NCI-H524 (cell line): Measurements from ENCODE around the gene KCNIP1.

ENCODE experiments used
- DNase-seq, 2 experiments: peaks; one replicate each; lab custom pipeline; 2025; lab: John Stamatoyannopoulos, UW

KCNIP1 gene

GRCh38 chr5:170642066-170642735, 138.4 kb downstream of the KCNIP1 start:
- no peak for DNase-seq

GRCh38 chr5:170642776-170643436, 139.1 kb downstream of the KCNIP1 start:
- DNase-seq, result no peak

- DNase-seq, result no peak
These were observed 139.8 kb downstream of the KCNIP1 start for GRCh38 chr5:170643591-170643990.

- DNase-seq, result no peak
These were observed 140.7 kb downstream of the KCNIP1 start for GRCh38 chr5:170644501-170644900.

- no peak for DNase-seq
These were observed 144.7 kb downstream of the KCNIP1 start for GRCh38 chr5:170648541-170648940.

GRCh38 chr5:170650850-170651249, 147.0 kb downstream of the KCNIP1 start:
- DNase-seq, result no peak

GRCh38 chr5:170651604-170652277, 147.9 kb downstream of the KCNIP1 start:
- DNase-seq, result no peak

GRCh38 chr5:170655476-170655875, 151.7 kb downstream of the KCNIP1 start:
- DNase-seq, result no peak

GRCh38 chr5:170655920-170656319, 152.1 kb downstream of the KCNIP1 start:
- no peak for DNase-seq

GRCh38 chr5:170656346-170656745, 152.5 kb downstream of the KCNIP1 start:
- DNase-seq, result no peak

- DNase-seq, result no peak
These were observed 156.7 kb downstream of the KCNIP1 start for GRCh38 chr5:170660531-170660930.

- DNase-seq, result peak in 1 of 2 experiments; percentile 21
These were observed 159.1 kb downstream of the KCNIP1 start for GRCh38 chr5:170662966-170663365.

- no peak for DNase-seq
These were observed 175.0 kb downstream of the KCNIP1 start for GRCh38 chr5:170678811-170679210.

GRCh38 chr5:170681013-170681433, 177.2 kb downstream of the KCNIP1 start:
- DNase-seq, result peak in 1 of 2 experiments; percentile 2

- DNase-seq, result peak in 1 of 2 experiments; percentile 34
These were observed 187.8 kb downstream of the KCNIP1 start for GRCh38 chr5:170691657-170692056.

- no peak for DNase-seq
These were observed 189.9 kb downstream of the KCNIP1 start for GRCh38 chr5:170693701-170694100.

GRCh38 chr5:170694911-170695310, 191.1 kb downstream of the KCNIP1 start:
- DNase-seq, result no peak

GRCh38 chr5:170697031-170697430, 193.2 kb downstream of the KCNIP1 start:
- peak in 1 of 2 experiments; percentile 19 for DNase-seq

GRCh38 chr5:170700503-170700902, 196.7 kb downstream of the KCNIP1 start:
- no peak for DNase-seq

GRCh38 chr5:170701334-170701733, 197.5 kb downstream of the KCNIP1 start:
- DNase-seq, result peak; percentile 44 to 77

- no peak for DNase-seq
These were observed 200.8 kb downstream of the KCNIP1 start for GRCh38 chr5:170704417-170705192.

- no peak for DNase-seq
These were observed 205.8 kb downstream of the KCNIP1 start for GRCh38 chr5:170709640-170710039.
